Measurements from ENCODE around the gene GGT1. TPM values are rescaled to one million over a fixed set of nuclear protein-coding genes. Genes with fewer than 3 reads are reported as not detected.
A peak's percentile ranks its signal among the peaks of the same experiment; 100 is the strongest.
"Not testable (repeated sequence)": the region's sequence is repeated elsewhere in the genome, so short reads cannot be mapped to it uniquely, and the experiment has no call there.

The GGT1 gene
- total RNA-seq, 1 experiment from 2014 or later, result 0.63 TPM

DNA sequence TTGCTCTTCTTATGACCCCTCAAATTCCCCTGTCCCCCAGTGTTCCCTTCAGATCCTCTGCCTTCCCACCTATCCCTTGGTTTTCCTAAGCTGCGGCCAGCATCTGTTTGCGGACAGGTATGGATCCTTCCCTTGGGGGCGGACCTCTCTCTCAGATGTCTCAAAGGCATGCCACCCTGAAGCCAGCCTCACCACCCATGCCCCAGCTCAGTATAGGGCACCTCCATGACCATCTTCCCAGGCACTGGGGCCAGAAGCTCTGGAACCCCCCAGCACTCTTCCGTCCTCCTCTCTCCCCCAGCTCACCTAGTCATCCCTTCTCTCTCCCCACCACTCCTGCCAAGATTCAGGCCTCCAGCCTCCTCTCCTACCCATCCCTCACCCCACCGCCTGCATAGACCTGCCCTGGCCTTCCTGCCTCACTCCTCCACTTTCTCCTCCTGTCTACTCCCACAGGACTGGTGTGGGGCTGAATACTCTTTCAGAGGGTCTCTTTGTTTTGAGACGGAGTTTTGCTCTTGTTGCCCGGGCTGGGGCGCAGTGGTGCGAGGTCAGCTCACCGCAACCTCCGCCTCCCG lies 12.3 kb upstream of the GGT1 start:
- DNase-seq (ENCODE audit: unreplicated experiment), result no peak
- TF ChIP-seq, protein P1, sequence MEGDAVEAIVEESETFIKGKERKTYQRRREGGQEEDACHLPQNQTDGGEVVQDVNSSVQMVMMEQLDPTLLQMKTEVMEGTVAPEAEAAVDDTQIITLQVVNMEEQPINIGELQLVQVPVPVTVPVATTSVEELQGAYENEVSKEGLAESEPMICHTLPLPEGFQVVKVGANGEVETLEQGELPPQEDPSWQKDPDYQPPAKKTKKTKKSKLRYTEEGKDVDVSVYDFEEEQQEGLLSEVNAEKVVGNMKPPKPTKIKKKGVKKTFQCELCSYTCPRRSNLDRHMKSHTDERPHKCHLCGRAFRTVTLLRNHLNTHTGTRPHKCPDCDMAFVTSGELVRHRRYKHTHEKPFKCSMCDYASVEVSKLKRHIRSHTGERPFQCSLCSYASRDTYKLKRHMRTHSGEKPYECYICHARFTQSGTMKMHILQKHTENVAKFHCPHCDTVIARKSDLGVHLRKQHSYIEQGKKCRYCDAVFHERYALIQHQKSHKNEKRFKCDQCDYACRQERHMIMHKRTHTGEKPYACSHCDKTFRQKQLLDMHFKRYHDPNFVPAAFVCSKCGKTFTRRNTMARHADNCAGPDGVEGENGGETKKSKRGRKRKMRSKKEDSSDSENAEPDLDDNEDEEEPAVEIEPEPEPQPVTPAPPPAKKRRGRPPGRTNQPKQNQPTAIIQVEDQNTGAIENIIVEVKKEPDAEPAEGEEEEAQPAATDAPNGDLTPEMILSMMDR (IDR thresholded peaks at IDR 0.05; ENCODE audit: unreplicated experiment), result no peak
- H3K4me3 Mint-ChIP-seq (ENCODE audit: unreplicated experiment), result no peak overlapping the region
- ChIA-PET POLR2A (no interaction called here), CTCF (no interaction called here)
- no peaks in the 10 kb centered on the region for H3K9me3 Mint-ChIP-seq (ENCODE audit: unreplicated experiment)
- BruUV-seq (replicated peaks), result no TSS peak
- no peaks in the 10 kb centered on the region for H3K27me3 Mint-ChIP-seq (ENCODE audit: insufficient read depth, unreplicated experiment)
- H3K27ac Mint-ChIP-seq (ENCODE audit: low read depth, unreplicated experiment), result no peak overlapping the region
- H3K4me1 Mint-ChIP-seq (ENCODE audit: insufficient read depth, unreplicated experiment), result no peaks in the 10 kb centered on the region
- H3K36me3 Mint-ChIP-seq (ENCODE audit: insufficient read depth, unreplicated experiment), result no peaks in the 10 kb centered on the region
- intact Hi-C loops (cut with micrococcal nuclease), result no loop called here

DNA sequence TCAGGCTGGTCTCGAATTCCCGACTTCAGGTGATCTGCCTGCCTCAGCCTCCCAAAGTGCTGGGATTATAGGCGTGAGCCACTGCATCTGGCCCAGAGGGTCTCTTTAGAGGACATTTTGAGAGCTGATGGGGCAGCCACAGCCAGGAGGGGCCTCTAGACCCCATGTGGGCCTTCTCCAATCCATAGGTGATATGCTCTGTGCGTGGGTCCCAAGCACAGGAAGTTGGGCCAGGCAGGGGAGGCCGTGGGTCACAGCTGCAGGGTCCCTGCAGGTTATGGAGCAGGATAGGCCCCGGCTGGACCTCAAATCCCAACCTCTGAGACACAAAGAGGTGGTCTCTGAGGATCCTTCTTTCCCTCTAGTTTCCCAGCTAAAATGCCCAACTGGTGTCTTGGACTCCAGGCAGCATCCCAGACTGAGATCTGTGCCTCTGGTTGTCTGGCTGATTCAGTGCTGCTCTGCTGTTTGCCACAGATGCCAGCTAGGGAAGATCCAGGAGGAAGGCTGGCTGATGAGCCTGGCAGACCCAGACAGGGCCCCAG lies 11.6 kb upstream of the GGT1 start:
- no peaks in the 10 kb centered on the region for H3K36me3 Mint-ChIP-seq (ENCODE audit: insufficient read depth, unreplicated experiment)
- DNase-seq (ENCODE audit: unreplicated experiment), result no peak
- no TSS peak for BruUV-seq (replicated peaks)
- no peaks in the 10 kb centered on the region for H3K9me3 Mint-ChIP-seq (ENCODE audit: unreplicated experiment)
- H3K27me3 Mint-ChIP-seq (ENCODE audit: insufficient read depth, unreplicated experiment), result no peaks in the 10 kb centered on the region
- CTCF ChIA-PET, result interaction anchor here (0.6 kb wide), 1 partner anchor 1776 kb away, joined by 4 read pairs; no protein-coding TSS in a partner anchor
- H3K27ac Mint-ChIP-seq (ENCODE audit: low read depth, unreplicated experiment), result no peak overlapping the region
- no peak overlapping the region for H3K4me3 Mint-ChIP-seq (ENCODE audit: unreplicated experiment)
- POLR2A ChIA-PET, result no interaction called here
- intact Hi-C loops (cut with micrococcal nuclease), result no loop called here
- H3K4me1 Mint-ChIP-seq (ENCODE audit: insufficient read depth, unreplicated experiment), result no peaks in the 10 kb centered on the region
- TF ChIP-seq, protein P1 (IDR thresholded peaks at IDR 0.05; ENCODE audit: unreplicated experiment), result no peak

DNA sequence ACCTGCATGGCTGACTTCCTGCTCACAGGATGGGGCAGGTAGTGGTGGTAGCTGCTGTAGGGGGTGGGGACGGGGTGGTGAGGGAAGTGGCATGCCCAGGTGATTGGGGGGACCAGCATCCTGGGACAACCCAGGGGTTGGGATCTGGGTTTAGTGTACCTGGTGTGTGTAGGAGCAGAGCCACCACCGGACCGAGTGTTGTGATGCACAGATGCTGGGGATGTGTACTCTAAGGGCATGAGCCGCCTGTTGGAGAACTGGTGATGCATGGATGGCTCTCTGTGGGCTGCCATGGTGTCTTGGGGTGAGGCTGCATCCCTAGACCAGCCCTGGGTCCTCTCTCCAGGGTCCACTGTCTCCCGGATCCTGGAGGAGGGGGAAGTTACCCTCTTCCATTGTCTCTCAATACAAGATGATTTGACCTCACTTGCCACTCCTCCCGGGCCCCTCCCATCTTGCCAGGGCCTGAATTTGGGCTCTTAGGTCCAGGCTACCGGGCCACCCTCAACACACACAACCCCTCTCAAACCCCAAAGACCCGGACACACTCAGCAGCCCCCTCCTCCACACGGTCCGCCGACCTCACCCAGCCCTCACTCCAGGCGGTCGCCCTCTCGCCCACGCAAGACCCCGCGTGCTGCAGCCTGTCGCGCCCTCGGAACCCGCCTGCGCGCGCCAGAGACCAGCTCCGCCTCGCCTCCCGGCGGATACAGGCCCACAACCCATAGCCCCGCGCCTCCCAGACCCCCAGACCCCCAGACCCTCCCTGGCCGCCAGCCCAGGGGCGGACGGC lies 10.7 kb upstream of the GGT1 start:
- H3K9me3 Mint-ChIP-seq (ENCODE audit: unreplicated experiment), result no peaks in the 10 kb centered on the region
- intact Hi-C loops (cut with micrococcal nuclease), result no loop called here
- H3K36me3 Mint-ChIP-seq (ENCODE audit: insufficient read depth, unreplicated experiment), result no peaks in the 10 kb centered on the region
- no peaks in the 10 kb centered on the region for H3K27me3 Mint-ChIP-seq (ENCODE audit: insufficient read depth, unreplicated experiment)
- H3K4me1 Mint-ChIP-seq (ENCODE audit: insufficient read depth, unreplicated experiment), result no peaks in the 10 kb centered on the region
- no TSS peak for BruUV-seq (replicated peaks)
- POLR2A ChIA-PET, result interaction anchor here (1.2 kb wide), 1 partner anchor 38 kb away, joined by 6 read pairs; the partner anchor contains the start of gene GUCD1
- peak overlapping the region; percentile 76 for H3K4me3 Mint-ChIP-seq (ENCODE audit: unreplicated experiment)
- TF ChIP-seq, protein P1 (IDR thresholded peaks at IDR 0.05; ENCODE audit: unreplicated experiment), result no peak
- no peak for DNase-seq (ENCODE audit: unreplicated experiment)
- CTCF ChIA-PET, result interaction anchor here (0.6 to 0.9 kb wide), 2 partner anchors 146 to 1775 kb away, joined by 4 read pairs; no protein-coding TSS in a partner anchor
- H3K27ac Mint-ChIP-seq (ENCODE audit: low read depth, unreplicated experiment), result no peak overlapping the region

DNA sequence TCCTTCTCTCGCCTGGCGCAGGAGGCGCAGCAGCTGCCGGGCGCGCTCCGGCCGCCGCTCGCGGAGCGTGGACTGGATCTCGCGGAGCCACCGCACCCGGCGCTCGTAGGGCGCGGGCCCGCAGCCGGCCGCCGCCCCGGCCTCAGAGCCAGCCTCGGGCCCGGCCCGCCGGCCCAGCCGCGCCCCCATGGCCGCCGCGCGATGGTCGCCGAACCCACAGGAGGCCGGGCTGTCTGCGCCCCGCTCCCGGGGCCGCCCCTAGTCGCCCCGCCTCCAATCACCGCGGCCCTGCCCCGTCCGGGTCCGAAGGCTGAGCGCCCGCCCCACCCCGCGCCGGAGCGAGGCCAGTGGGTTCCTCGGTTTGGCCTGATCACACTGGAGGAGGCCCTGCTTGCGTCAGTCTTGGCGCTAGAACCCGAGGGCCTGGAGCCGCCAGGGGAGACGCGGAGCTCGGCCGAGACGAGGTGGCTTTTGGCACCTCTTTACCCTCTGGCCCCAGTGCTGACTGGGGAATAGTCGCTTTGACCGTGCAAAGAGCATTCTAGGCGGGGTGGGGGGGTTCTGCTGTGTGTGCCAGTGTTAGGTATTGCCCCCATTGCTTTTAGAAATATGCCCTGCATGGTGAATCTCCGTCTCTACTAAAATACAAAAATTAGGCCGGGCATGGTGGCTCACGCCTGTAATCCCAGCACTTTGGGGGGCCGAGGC lies 10.0 kb upstream of the GGT1 start, which contains the start of gene LRRC75B:
LRRC75B (minus strand) TSS at position 223 of the 708 bp plus-strand sequence; CDS start at position 189, 34 bp downstream.
- intact Hi-C loops (cut with micrococcal nuclease), result no loop called here

DNA sequence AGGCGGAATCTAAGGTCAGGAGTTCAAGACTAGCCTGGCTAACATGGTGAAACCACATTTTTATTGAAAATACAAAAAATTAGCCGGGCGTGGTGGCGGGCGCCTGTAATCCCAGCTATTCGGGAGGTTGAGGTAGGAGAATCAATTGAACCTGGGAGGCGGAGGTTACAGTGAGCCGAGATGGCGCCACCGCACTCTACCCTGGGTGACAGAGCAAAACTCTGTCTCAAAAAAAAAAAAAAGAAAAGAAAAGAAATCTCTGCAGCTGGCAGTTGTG lies 9.5 kb upstream of the GGT1 start:
- POLR2A ChIA-PET, result interaction anchor here (0.7 to 1.2 kb wide), 2 partner anchors 15 to 39 kb away, joined by 3 to 6 read pairs; partner anchors contain the start of gene GUCD1
- DNase-seq (ENCODE audit: unreplicated experiment); H3K27ac Mint-ChIP-seq (ENCODE audit: low read depth, unreplicated experiment); H3K4me1 Mint-ChIP-seq (ENCODE audit: insufficient read depth, unreplicated experiment); H3K9me3 Mint-ChIP-seq (ENCODE audit: unreplicated experiment); H3K27me3 Mint-ChIP-seq (ENCODE audit: insufficient read depth, unreplicated experiment); BruUV-seq (replicated peaks); H3K36me3 Mint-ChIP-seq (ENCODE audit: insufficient read depth, unreplicated experiment); intact Hi-C loops (cut with micrococcal nuclease); CTCF ChIA-PET: not testable (repeated sequence)
- peak overlapping the region; percentile 76 for H3K4me3 Mint-ChIP-seq (ENCODE audit: unreplicated experiment)

More for the DNA sequence above, 10.0 kb upstream of the GGT1 start, which contains the start of gene LRRC75B:
- no peaks in the 10 kb centered on the region for H3K36me3 Mint-ChIP-seq (ENCODE audit: insufficient read depth, unreplicated experiment)
- H3K27me3 Mint-ChIP-seq (ENCODE audit: insufficient read depth, unreplicated experiment), result no peaks in the 10 kb centered on the region
- H3K9me3 Mint-ChIP-seq (ENCODE audit: unreplicated experiment), result no peaks in the 10 kb centered on the region
- peak; percentile 81 for DNase-seq (ENCODE audit: unreplicated experiment)
- no peak within 1 kb of the TSS for H3K27ac Mint-ChIP-seq (ENCODE audit: low read depth, unreplicated experiment)
- CTCF ChIA-PET, result interaction anchor here (0.9 kb wide), 1 partner anchor 145 kb away, joined by 4 read pairs; no protein-coding TSS in a partner anchor
- peak within 1 kb of the TSS; percentile 76 for H3K4me3 Mint-ChIP-seq (ENCODE audit: unreplicated experiment)
- no TSS peak for BruUV-seq (replicated peaks)
- no peaks in the 10 kb centered on the region for H3K4me1 Mint-ChIP-seq (ENCODE audit: insufficient read depth, unreplicated experiment)
- TF ChIP-seq, protein P1 (IDR thresholded peaks at IDR 0.05; ENCODE audit: unreplicated experiment), result no peak
- POLR2A ChIA-PET, result interaction anchor here (0.7 to 1.2 kb wide), 2 partner anchors 15 to 38 kb away, joined by 3 to 6 read pairs; partner anchors contain the start of gene GUCD1

Measured in MCF 10A (cell line).